NOMO-1 treated with dmso at 0.1 percent for 144 hours (cell line): ENCODE results near the gene B3GAT3.
"Not testable (repeated sequence)": the region's sequence is repeated elsewhere in the genome, so short reads cannot be mapped to it uniquely, and the experiment has no call there.

ENCODE experiments used
- DNase-seq: peaks from one replicate; lab custom pipeline; 2025; ENCODE audit not compliant: unreplicated experiment; lab: John Stamatoyannopoulos, UW

The B3GAT3 gene

DNA sequence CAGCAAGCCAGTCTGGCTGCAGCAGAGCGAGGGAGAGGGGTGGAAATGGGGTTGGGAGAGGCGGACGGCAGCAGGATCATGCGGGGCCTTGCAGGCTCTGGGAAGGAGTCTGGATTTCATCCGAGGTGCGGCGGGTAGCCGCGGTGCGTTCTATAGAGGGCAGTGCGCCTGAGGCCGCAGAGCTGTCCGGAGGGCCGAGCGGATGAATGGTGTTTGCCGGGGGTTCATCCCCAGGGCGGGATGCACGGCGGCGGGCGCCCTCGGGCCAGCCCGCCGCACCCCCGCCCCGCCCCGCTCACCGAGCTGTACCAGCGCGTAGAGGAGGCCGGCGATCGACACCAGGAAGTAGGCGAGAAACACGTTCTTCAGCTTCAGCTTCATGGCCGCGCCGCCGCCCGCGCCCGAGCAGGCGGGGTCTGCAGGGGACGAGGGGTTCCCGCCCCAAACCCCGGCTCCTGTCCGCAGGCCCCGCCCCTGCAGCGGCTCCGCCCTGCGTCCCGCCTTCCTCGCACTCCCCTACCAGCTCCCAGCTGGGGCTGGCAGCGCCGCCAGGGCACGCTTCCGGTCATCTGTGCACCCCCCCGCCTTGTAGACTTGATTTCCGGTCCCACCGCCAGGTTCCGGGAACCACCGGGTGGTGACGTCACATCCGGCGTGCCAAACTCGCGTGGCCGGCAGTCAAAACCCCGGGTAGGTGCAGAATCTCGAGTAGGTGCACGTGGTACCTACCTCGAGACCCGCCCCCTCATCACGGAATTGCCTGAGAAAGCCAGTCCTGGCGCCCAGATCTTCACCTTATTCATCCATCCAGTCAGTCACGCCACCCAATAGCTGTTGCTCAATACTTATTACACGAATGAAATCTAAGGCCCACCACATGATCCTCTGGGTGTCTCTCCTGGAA, at the start of gene B3GAT3:
TSS of gene B3GAT3 (minus strand) at position 420 of the 904 bp plus-strand sequence. CDS start at position 381, 39 bp downstream.
- DNase-seq: peak; percentile 93

DNA sequence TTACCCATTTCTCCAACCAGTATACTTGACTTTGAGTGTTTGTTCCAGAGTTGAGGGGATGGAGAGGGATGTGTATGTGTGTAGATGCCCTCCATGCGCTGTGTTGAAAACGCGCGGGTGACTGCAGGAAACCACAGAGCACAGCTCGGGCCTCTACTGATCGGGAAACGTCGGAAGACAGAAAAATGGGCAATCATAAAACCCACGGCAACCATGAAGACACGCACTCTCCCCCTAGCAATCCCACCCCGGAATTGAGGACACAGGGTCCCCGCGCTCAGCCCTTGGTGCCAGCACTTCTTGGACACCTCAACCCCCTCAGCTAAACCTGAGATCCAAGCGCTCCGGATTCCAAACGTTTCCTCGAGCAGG, 49.4 kb upstream of the B3GAT3 start:
- peak; percentile 59 for DNase-seq

DNA sequence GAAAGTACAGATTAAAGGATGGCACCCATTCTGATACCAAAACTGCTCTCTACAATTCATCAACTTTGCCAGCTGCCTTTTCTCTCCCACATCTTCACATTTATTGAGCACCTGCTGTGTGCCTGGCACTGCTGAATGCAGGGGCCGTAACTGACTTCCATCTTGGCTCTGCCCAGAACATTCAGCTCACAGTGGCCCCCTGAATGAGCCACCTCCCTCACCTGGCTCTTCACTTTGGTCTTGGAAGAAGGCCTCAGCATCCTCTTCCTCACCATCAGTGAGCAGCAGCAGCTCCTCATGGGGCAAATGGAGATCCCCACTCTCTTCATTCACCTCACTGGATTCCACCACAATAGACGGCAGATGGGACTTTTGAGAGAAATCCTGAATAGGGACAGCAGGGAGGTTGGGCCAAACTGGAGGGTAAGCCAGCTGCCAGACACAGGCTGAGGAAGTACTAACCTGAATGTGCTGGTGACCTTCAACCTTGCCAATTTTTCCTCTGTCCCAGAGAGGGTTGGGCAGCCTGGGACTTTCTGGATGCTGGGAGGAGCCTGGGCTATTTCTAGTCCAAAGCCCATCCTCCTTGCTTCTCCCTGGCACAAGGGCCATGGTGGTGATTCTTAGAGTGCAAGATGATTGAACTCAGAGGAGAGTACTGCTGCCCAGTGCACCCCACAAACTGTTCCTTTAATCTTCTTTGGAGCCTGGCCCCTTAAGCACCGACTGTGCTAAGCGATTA, 47.8 kb upstream of the B3GAT3 start:
- no peak for DNase-seq

DNA sequence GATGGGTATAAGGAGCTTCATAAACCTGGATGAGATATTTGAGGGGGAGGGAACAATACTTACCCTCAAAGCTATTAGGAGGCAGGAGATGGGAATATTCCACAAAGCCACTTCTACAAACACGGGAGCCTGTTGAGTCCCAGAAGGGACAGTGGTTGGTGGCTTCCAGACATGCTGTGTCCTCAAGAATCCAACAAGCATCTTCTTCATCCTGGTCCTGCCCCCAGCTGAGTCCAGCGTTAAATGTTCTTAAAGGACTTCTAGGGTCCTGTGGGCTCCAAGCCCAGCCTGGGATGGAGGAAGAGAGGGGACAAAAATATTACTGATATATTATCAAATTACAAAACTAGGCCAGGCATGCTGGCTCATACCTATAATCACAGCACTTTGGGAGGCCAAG, 45.7 kb upstream of the B3GAT3 start:
- no peak for DNase-seq

DNA sequence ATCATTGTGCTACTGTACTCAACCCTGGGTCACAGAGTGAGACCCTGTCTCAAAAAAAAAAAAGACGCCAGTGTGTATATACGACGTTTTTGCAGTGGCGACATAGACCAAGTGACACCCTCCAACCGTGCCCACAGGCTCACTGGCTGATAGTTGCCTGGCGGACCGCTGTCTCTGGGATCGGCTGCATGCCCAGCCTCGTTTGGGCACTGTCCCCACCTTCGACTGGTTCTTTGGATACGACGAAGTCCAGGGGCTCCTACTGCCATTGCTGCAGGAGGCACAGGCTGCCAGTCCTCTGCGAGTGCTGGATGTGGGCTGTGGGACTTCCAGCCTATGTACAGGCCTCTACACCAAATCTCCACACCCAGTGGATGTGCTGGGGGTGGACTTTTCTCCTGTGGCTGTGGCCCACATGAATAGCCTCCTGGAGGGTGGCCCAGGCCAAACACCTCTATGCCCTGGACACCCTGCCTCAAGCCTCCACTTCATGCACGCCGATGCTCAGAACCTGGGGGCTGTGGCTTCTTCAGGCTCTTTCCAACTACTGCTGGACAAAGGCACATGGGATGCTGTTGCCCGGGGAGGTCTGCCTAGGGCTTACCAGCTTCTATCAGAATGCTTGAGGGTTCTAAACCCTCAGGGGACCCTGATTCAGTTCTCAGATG, 44.6 kb upstream of the B3GAT3 start:
- DNase-seq: no peak

DNA sequence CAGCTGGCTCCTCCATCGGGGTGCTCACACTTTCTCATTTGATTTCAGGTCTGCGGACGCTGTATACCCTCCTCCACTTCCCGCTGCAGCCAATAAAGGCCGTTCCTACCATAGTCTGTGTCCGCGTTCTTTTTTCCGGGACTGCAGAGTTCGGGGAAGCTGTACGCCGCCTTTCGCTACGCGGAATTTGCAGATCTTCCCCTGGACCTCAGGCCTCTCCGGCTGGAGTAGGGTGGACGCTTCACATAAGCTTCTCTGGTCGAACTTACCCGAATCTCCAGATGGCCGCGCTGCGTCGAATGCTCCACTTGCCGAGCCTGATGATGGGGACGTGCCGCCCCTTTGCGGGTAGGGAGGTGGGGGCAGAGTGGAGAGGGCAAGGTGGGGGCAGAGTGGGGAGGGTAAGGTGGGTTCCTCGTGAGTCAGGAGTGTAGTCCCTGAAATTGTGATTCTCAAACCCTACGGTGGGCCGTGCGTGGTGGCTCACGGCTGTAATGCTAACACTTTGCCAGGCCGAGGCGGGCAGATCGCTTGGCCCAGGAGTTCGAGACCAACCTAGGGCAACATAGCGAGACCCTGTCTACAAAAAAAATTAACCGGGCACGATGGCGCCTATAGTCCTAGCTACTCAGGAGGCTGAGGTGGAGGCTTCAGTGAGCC, 43.9 kb upstream of the B3GAT3 start:
- DNase-seq: peak; percentile 22

DNA sequence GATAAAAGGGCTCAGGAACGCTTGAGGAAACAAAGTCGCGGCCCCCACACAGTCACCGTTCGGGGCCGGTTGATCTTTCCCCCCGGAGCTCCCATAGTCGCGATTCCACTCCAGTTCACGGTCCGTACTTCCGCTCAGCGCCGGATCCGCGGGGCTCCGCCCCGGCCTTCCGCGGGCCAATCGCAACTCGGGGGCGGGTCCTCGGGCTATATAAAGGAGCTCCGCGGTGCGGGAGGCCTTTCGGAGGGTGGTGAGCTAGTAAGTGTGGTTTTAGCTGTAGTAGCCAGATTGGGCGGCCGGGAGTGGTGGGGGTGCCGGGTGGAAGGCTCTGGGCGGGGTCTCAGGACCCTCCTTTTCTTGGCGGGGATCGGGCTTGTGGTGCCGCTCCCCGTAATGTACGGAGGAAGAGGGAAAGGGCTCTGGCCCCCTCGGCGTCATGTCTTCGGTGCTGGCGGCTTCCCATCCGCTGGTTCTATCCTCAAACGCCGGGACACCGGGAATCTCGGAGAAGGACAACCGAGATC, 43.4 kb upstream of the B3GAT3 start, which contains the start of the genes C11orf98 and CSKMT:
TSS of gene C11orf98 (minus strand) at position 136 of the 524 bp plus-strand sequence. CDS start at position 95, 41 bp downstream.
TSS of gene CSKMT (plus strand) at position 238 of the 524 bp plus-strand sequence. CDS start 568 bp downstream, outside the sequence.
- peak; percentile 89 for DNase-seq

DNA sequence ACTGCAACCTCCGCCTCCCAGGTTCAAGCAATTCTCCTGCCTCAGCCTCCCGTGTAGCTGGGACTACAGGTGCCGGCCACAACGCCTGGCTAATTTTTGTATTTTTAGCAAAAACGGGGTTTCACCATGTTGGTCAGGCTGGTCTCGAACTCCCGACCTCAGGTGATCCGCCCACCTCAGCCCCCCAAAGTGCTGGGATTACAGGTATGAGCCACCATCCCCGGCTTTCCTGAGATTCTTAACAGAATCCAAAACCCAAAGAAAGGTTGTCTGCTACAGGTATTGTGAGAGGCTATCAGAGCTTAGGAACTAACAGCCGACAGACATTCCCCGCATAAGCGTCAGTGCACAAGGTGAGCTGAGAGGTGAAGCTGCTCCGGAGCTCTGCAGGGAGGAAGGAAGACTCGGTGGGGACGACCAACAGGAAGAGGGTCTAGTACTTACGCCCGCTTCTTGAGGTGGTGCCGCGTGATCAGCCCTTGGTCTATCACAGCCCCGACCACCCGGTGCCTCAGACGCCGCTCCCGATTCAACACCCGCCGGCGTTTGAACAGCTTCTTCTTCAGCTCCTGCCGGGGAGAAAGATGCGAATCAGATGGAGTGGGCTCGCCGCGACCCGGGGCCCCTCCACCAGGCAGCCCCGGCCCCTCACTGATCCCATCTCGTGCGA, 42.8 kb upstream of the B3GAT3 start:
- DNase-seq: peak; percentile 72

DNA sequence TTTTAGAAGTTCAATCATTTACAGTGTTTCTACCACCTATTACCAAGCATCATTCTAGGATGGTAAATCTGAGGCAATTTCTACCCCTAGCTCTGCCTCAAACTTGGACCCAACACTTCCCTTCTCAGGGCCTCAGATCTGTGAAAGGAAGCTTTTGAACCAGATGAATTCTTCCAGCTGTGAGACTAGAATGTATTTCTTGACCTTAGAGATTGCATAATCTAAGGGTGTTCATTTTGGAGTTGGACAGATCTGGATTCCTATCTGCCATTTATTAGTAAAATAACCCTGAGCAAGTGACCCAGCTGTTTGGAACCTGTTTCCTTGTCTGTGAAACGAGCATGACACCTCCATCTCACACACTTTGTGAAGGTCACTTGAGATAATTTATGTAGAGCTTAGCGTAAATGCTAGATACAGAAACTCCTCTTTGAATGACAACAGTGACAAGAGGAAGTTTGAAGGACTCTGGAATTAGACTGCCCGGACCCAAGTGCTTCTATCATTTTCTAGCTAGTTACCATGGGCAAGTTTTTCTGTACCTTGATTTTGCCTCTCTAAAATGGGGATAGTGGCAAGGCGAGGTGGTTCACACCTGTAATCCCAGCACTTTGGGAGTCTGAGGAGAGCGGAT, 35.1 kb upstream of the B3GAT3 start:
- DNase-seq: peak; percentile 7

DNA sequence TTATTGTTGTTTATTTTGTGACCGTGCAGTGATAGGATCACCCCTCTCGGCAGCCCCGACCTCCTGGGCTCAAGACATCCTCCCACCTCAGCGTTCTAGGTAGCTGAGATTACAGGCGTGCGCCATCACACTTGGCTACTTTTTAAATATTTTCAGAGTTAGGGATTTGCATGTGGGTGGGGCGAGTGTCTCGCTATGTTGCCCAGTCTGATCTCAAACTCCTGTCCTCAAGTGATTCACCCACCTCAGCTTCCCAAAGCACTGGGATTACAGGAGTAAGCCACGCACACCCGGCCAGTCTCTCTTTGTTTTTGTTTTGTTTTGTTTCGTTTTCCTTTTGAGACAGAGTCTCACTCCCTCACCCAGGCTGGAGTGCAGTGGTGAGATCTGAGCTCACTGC, 32.5 kb upstream of the B3GAT3 start:
- DNase-seq: no peak

DNA sequence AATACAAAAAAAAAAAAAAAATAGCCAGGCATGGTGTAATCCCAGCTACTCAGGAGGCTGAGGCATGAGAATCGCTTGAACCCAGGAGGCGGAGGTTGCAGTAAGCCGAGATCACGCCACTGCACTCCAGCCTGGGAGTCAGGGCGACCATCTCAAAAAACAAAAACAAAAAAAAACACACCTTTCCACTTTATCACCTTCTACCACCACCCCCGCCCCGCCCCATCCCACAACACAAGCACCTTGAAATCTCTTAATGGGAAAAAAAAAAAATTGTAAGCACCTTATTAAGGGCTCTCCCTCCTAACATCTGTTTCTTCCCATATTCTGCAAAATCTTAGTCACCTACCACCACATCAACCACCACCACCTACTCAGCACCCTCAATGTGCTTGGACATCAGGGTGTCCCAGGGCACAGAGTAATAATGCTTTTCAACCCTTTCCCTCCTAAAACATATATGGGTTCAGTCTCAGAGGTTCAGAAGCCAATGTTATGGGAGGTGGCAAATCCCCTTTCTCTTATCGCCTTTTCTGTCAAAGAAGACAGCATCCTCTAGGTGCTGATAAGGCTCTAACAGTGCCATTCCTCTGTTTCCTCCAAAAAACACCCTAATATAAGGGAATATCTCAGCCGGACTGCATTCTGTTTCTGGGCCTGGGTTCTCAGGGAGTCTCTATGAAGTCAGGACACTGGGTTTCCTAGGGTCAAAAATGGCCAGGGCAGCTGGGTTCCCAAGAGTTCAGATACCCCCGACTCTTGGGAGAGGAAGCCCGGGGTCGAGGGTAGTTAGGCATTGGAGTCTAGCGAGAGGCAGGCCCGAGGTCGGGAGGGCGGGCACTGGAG, 30.6 kb upstream of the B3GAT3 start:
- no peak for DNase-seq

DNA sequence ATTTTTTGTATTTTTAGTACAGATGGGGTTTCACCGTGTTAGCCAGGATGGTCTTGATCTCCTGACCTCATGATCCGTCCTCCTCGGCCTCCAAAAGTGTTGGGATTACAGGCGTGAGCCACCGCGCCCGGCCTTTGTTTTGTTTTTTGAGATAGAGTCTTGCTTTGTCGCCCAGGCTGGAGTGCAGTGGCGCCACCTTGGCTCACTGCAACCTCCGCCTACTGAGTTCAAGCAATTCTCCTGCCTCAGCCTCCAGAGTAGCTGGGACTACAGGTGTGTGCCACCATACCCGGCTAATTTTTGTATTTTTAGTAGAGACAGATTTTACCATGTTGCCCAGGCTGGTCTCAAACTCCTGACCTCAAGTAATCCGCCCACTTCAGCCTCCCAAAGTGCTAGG, 28.5 kb upstream of the B3GAT3 start:
- DNase-seq: not testable (repeated sequence)

DNA sequence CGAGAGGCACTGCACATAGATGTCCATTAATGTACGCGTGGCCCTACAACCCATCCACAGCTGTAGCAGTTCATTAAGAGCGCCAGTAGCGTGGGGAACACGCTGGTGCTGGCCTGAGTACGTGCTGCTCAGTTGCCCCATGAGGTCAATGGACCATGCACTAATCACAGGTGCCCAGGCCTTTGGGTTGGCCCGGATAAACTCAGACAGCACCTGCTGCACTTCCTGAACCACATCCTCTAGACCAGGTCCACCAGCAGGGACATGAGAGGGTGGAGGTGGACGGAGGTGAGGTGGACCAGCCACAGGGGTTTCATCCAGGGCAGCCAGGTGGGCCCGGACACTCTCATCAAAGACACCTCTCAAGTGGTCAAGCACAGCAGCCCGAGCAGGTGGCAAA, 27.7 kb upstream of the B3GAT3 start:
- no peak for DNase-seq

DNA sequence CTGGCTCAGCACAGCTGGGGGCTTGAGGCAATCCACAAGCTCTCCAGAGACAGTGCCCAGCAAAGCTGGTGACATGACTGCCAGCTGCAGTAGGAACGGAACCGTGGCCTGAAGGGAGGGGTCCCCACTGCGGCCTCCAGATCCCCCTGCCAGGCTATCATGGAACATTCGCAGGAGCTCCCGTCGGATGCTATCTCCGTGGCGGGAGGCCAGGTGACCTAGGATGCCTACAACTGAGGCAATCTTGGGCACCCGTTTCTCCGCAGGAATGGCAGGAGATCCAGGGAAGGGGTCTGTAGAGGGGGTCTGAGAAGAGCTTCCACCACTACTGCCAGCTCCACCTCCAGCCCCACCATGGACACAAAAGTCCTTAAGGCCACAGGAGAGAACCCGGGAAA, 27.2 kb upstream of the B3GAT3 start:
- no peak for DNase-seq

DNA sequence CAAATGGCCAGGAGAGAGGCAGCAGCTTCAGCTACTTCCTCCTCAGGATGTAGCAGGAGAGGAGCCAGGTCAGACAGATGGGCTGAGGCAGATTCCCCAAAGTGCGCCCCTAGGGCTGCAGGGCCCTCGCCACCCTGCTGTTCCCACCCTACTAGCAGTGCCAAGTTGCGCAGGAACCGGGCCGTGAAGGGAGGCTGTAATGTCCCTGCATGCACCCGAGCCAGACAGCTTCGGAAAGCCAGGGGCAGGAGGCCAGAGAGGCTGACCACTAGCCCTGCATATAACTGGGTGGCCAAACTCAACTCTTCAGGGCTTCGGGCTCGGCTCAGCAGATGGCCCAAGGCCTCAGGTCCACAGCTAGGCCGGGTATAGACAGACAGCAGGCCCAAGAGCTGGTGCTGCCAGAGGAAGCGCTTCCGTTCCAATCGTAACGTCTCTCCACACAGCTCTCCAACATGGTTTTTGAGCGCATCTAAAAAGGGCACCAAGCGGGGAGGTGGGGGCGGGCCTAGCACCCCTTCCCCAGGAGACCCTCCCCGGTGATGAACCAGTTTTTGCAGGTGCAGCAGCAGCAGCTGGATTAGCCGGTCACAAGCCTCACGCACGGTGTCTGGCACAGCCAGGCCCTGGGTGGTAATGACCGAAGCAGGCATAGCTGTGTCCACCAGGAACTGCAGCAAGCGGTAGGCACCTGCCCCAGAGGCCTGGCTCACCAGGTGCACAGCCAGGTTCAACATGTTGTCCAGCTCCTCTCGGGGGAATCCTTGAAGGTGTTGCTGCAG, 26.6 kb upstream of the B3GAT3 start:
- no peak for DNase-seq

DNA sequence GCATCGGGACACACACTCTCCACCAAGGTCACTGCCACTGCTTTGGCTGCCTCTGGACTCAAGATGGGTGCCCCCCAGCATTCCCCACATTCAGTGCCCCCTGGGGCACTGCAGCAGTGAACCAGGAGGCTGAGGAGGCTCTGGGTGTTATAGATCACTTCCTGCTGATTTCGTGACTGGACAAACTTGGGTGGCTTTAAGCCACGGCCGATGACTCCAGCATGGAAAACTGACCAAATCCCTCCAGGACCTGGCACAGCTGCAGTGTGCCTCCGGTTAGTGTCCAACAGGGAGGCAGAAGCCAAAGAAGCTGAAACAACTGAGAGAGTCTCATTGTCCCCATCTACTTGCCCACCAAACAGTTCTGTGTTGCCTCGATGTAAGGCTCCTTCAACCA, 25.8 kb upstream of the B3GAT3 start:
- DNase-seq: no peak

DNA sequence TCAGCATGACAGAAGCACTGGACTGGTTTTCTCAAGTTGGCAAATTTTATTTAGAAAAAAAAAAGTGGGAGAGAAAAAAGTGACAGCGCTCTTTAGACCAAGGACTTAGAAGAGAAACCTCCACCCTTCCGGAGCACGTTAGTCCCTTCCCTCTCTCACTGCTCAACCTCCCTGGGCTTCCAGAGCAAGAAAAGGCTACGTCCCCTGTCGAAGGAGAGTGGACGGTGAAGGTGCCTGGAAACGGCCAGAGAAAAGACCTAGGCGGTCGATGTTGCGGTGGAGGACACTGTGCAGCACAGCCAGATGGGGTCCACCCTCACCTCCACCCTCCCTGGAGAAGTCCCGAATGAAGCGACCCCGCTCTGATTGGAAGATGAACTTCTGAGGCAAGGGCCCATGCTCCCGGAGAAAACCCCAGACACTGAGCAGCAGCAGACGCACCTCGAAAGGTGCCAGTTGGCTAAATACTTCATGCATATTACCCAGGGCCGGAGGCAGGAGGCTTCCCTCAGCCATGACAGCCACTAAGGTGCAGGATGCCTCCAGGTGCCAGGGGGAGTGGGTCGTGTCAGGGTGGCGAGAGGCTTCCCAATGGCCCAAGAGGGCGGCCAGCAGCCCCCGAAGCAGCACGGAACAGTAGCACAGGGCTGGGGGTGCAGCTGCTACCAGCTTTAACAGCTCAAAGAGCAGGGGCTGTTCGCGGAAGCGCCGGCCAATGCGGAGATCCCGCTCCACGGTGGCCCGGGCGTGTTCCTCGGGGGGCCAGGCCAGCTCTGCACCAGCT, 25.2 kb upstream of the B3GAT3 start:
- no peak for DNase-seq
